H9 (cell line): ENCODE data around the gene DENND1A. TPM values are rescaled to one million over a fixed set of nuclear protein-coding genes. Genes with fewer than 3 reads are reported as not detected.

Source experiments
- DNase-seq: peaks from one replicate; pipeline ENCODE4 v3.0.0-alpha.2; 2017
- H2AFZ ChIP-seq: one replicate; pipeline ENCODE4 v1.6.1; 2013; ENCODE audit warnings: mild to moderate bottlenecking, low read length, control low read depth, moderate library complexity
- H2AK5ac ChIP-seq: 2 replicates; pipeline ENCODE4 v1.6.1; 2013; ENCODE audit warnings: low read length, control low read depth, mixed read lengths; ENCODE audit not compliant: insufficient read length
- H2BK120ac ChIP-seq: one replicate; pipeline ENCODE4 v1.6.1; 2013; ENCODE audit warnings: low read depth, mild to moderate bottlenecking, low read length, control low read depth, inconsistent platforms; ENCODE audit not compliant: poor library complexity, severe bottlenecking
- H2BK12ac ChIP-seq: 2 replicates; pipeline ENCODE4 v1.6.1; 2013; ENCODE audit warnings: low read length, control low read depth, mixed read lengths, low read depth; ENCODE audit not compliant: insufficient read length
- H2BK15ac ChIP-seq: 2 replicates; pipeline ENCODE4 v1.6.1; 2013; ENCODE audit warnings: low read depth, low read length, control low read depth
- H2BK20ac ChIP-seq: one replicate; pipeline ENCODE4 v1.6.1; 2013; ENCODE audit warnings: low read depth, mild to moderate bottlenecking, low read length, control low read depth, inconsistent platforms; ENCODE audit not compliant: poor library complexity, severe bottlenecking
- H2BK5ac ChIP-seq: 2 replicates; pipeline ENCODE4 v1.6.1; 2013; ENCODE audit warnings: low read length, control low read depth, mixed read lengths; ENCODE audit not compliant: insufficient read length
- H3K14ac ChIP-seq: 2 replicates; pipeline ENCODE4 v1.6.1; 2013; ENCODE audit warnings: low read length, control low read depth; ENCODE audit not compliant: insufficient read depth
- H3K18ac ChIP-seq: 2 replicates; pipeline ENCODE4 v1.6.1; 2013; ENCODE audit warnings: low read depth, mild to moderate bottlenecking, mixed read lengths, low read length, control low read depth; ENCODE audit not compliant: insufficient read length
- H3K23ac ChIP-seq: 2 replicates; pipeline ENCODE4 v1.6.1; 2013; ENCODE audit warnings: low read length, control low read depth, mixed read lengths, low read depth; ENCODE audit not compliant: insufficient read length
- H3K23me2 ChIP-seq: 2 replicates; pipeline ENCODE4 v1.6.1; 2013; ENCODE audit warnings: low read depth, mild to moderate bottlenecking, mixed read lengths, low read length, control low read depth; ENCODE audit not compliant: insufficient read length, poor library complexity, severe bottlenecking
- H3K27ac ChIP-seq: 2 replicates; pipeline ENCODE4 v1.5.1; 2013; ENCODE audit warnings: low read length, control low read depth, mixed read lengths, low read depth; ENCODE audit not compliant: insufficient read length
- H3K27me3 ChIP-seq: 2 replicates; pipeline ENCODE4 v1.6.1; 2013; ENCODE audit warnings: low read length, control low read depth, inconsistent platforms; ENCODE audit not compliant: insufficient read depth
- H3K4ac ChIP-seq: 2 replicates; pipeline ENCODE4 v1.6.1; 2013; ENCODE audit warnings: low read depth, mild to moderate bottlenecking, control low read depth, inconsistent platforms, low read length, moderate library complexity
- H3K4me1 ChIP-seq: 2 replicates; pipeline ENCODE4 v1.6.1; 2013; ENCODE audit warnings: low read length, control low read depth, inconsistent platforms; ENCODE audit not compliant: insufficient read depth
- H3K4me2 ChIP-seq: 2 replicates; pipeline ENCODE4 v1.6.1; 2013; ENCODE audit warnings: low read length, control low read depth, mixed read lengths; ENCODE audit not compliant: insufficient read length, insufficient read depth
- H3K56ac ChIP-seq: 2 replicates; pipeline ENCODE4 v1.6.1; 2013; ENCODE audit warnings: low read depth, mild to moderate bottlenecking, mixed read lengths, low read length, control low read depth; ENCODE audit not compliant: insufficient read length
- H3K79me1 ChIP-seq: 2 replicates; pipeline ENCODE4 v1.6.1; 2013; ENCODE audit warnings: low read depth, mild to moderate bottlenecking, moderate library complexity, low read length, control low read depth, inconsistent platforms; ENCODE audit not compliant: insufficient read depth, poor library complexity, severe bottlenecking
- H3K79me2 ChIP-seq: 2 replicates; pipeline ENCODE4 v1.6.1; 2013; ENCODE audit warnings: low read length, control low read depth, inconsistent platforms; ENCODE audit not compliant: insufficient read depth
- H3K9ac ChIP-seq: 2 replicates; pipeline ENCODE4 v1.6.1; 2013; ENCODE audit warnings: low read length, control low read depth, mixed read lengths; ENCODE audit not compliant: insufficient read length; ENCODE audit errors: extremely low read depth
- H3K9me3 ChIP-seq: one replicate; pipeline ENCODE4 v1.6.1; 2013; ENCODE audit warnings: low read depth, low read length, inconsistent platforms; ENCODE audit not compliant: control insufficient read depth
- H3T11ph ChIP-seq: one replicate; pipeline ENCODE4 v1.6.1; 2013; ENCODE audit warnings: mild to moderate bottlenecking, low read length, control low read depth, inconsistent platforms
- H4K20me1 ChIP-seq: one replicate; pipeline ENCODE4 v1.6.1; 2013; ENCODE audit not compliant: control insufficient read depth, insufficient read length, insufficient read depth
- H4K5ac ChIP-seq: 2 replicates; pipeline ENCODE4 v1.6.1; 2013; ENCODE audit warnings: low read depth, mild to moderate bottlenecking, mixed read lengths, low read length, control low read depth; ENCODE audit not compliant: insufficient read length
- H4K8ac ChIP-seq: replicated peaks from 2 replicates; pipeline ENCODE4 v1.6.1; 2013; ENCODE audit warnings: low read length, control low read depth, mixed read lengths, low read depth; ENCODE audit not compliant: insufficient read length
- H4K91ac ChIP-seq: 2 replicates; pipeline ENCODE4 v1.6.1; 2013; ENCODE audit warnings: low read depth, mild to moderate bottlenecking, moderate library complexity, mixed read lengths, low read length, control low read depth; ENCODE audit not compliant: insufficient read length
- H3K27ac Mint-ChIP-seq, 3 experiments: 2 replicates in 2 of 3; 3 replicates in 1 of 3; pipeline ENCODE4 v1.8.0; 2020 to 2021; ENCODE audit warnings: mixed read lengths in 3 of 3, mild to moderate bottlenecking in 1 of 3, moderate library complexity in 1 of 3
- H3K27me3 Mint-ChIP-seq: 2 replicates; pipeline ENCODE4 v1.8.0; 2021; ENCODE audit warnings: low read depth, mild to moderate bottlenecking, moderate library complexity, mixed read lengths
- H3K36me3 Mint-ChIP-seq, 3 experiments: 2 replicates in 2 of 3; 3 replicates in 1 of 3; pipeline ENCODE4 v1.8.0; 2020 to 2021; ENCODE audit warnings: low read depth in 3 of 3, mixed read lengths in 3 of 3; ENCODE audit not compliant: insufficient read depth in 1 of 3
- H3K4me1 Mint-ChIP-seq, 2 experiments: 2 replicates each; pipeline ENCODE4 v1.8.0; 2020; ENCODE audit warnings: mixed read lengths in 2 of 2
- H3K4me3 Mint-ChIP-seq, 2 experiments: 2 replicates in 1 of 2; 3 replicates in 1 of 2; pipeline ENCODE4 v1.8.0; 2020 to 2021; ENCODE audit warnings: mild to moderate bottlenecking in 2 of 2, mixed read lengths in 2 of 2, moderate library complexity in 1 of 2
- H3K9me3 Mint-ChIP-seq, 2 experiments: 2 replicates in 1 of 2; 3 replicates in 1 of 2; pipeline ENCODE4 v1.8.0; 2020; ENCODE audit warnings: mild to moderate bottlenecking in 2 of 2, mixed read lengths in 2 of 2, moderate library complexity in 1 of 2
- CTCF ChIP-seq: fragments of 200-600 bp; sonication (generic); conservative IDR thresholded peaks from 3 replicates; pipeline ENCODE4 v1.8.0; 2021; ENCODE audit warnings: antibody characterized with exemption, mild to moderate bottlenecking
- WGBS: extraction: QIAGEN DNeasy Blood & Tissue Kit; methylation state at CpG from one replicate; pipeline ENCODE4 v1.1.7; 2013; ENCODE audit warnings: missing lambda C conversion rate, low lambda C conversion rate, mixed read lengths; ENCODE audit not compliant: insufficient read length; ENCODE audit errors: extremely low coverage; 5-methylcytosine and 5-hydroxymethylcytosine counted together
- total RNA-seq: library from RNA; stranded (reverse); gene quantifications from 2 replicates; pipeline ENCODE4 v1.2.1, GENCODE V29; 2021

The DENND1A gene
- total RNA-seq, 1 experiment from 2014 or later: 20.4 TPM

DNA sequence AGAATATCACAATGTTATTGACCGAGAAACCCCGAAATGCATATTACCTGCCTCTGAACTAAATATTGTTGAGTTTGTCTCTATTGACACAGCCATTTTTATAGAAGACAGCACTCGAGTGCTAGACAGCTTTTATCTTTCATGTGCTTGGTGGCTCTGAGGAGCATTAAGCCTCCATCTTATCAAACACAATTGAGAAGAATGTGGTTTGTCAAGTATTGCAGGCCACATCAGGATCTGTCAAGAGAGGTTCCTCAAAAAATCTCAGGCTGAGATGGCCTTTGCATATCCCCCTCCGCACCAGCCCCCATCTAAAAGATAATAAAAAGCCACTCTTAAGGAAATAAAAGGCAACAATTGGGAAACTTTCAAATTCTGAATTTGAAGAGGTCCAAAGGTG is 284.8 kb downstream of the DENND1A start:
- no peak for DNase-seq
- H2AFZ ChIP-seq: no peak overlapping the region
- H4K8ac ChIP-seq: no peak overlapping the region
- H3K18ac ChIP-seq: no peak overlapping the region
- H2BK15ac ChIP-seq: no peak overlapping the region
- H2BK12ac ChIP-seq: no peak overlapping the region
- no peak overlapping the region for H4K91ac ChIP-seq
- no peaks in the 10 kb centered on the region for H3K79me1 ChIP-seq
- H2AK5ac ChIP-seq: no peak overlapping the region
- H3K79me2 ChIP-seq: no peaks in the 10 kb centered on the region
- no peaks in the 10 kb centered on the region for H3K27me3 ChIP-seq
- no CpG with 5 or more reads among the region's 4 CpGs for WGBS
- no peak overlapping the region for H2BK120ac ChIP-seq
- Mint-ChIP-seq H3K27me3 (no peaks in the 10 kb centered on the region; the same call in 1 of the 2 replicates), H3K27ac (no peak overlapping the region), H3K9me3 (no peaks in the 10 kb centered on the region), H3K36me3 (no peaks in the 10 kb centered on the region; a peak in 2 of 7 replicates), H3K4me1 (peaks cover 18% of the 10 kb centered on the region in 2 experiments), H3K4me3 (no peak overlapping the region)
- no peak overlapping the region for H3K4me2 ChIP-seq
- no peaks in the 10 kb centered on the region for H4K20me1 ChIP-seq
- no peak overlapping the region for H3K23ac ChIP-seq
- H3K27ac ChIP-seq: no peak overlapping the region
- H3K4me1 ChIP-seq: 0 out of 2 replicates have a peak, but pooled peaks cover 3% of the 10 kb centered on the region
- H3T11ph ChIP-seq: no peak overlapping the region
- H4K5ac ChIP-seq: no peak overlapping the region
- no peak overlapping the region for H3K4ac ChIP-seq
- H3K14ac ChIP-seq: no peak overlapping the region
- no peaks in the 10 kb centered on the region for H3K9me3 ChIP-seq
- no peak overlapping the region for H3K56ac ChIP-seq
- H2BK5ac ChIP-seq: no peak overlapping the region
- H3K9ac ChIP-seq: no peak overlapping the region
- H2BK20ac ChIP-seq: no peak overlapping the region
- no peaks in the 10 kb centered on the region for H3K23me2 ChIP-seq
- no peak for TF ChIP-seq CTCF
